Progenitor cell of endocrine pancreas (in vitro differentiated cells): ENCODE data around the gene IRGC. TPM values are rescaled to one million over a fixed set of nuclear protein-coding genes. Genes with fewer than 3 reads are reported as not detected.

ENCODE experiments used
- DNase-seq: peaks from one replicate; pipeline ENCODE4 v3.0.0; 2021; ENCODE audit warnings: low spot score; ENCODE audit not compliant: unreplicated experiment
- H3K27ac Mint-ChIP-seq: 2 replicates; pipeline ENCODE4 v1.8.0; 2021; ENCODE audit warnings: mild to moderate bottlenecking, moderate library complexity, mixed read lengths
- H3K27me3 Mint-ChIP-seq: 2 replicates; pipeline ENCODE4 v1.8.0; 2021; ENCODE audit warnings: mixed read lengths
- H3K36me3 Mint-ChIP-seq: 2 replicates; pipeline ENCODE4 v1.8.0; 2022; ENCODE audit warnings: mixed read lengths; ENCODE audit not compliant: insufficient read depth
- H3K4me1 Mint-ChIP-seq: 2 replicates; pipeline ENCODE4 v1.8.0; 2021; ENCODE audit warnings: low read depth, mixed read lengths
- H3K4me3 Mint-ChIP-seq: 2 replicates; pipeline ENCODE4 v1.8.0; 2021; ENCODE audit warnings: low read depth, mild to moderate bottlenecking, moderate library complexity, mixed read lengths
- H3K9me3 Mint-ChIP-seq: 2 replicates; pipeline ENCODE4 v1.8.0; 2021; ENCODE audit warnings: low read depth, mixed read lengths
- total RNA-seq: library from RNA; stranded (reverse); gene quantifications from 2 replicates; pipeline ENCODE4 v1.2.1, GENCODE V29; 2021
- TF ChIP-seq, protein P1 (sequence below): fragments of 200-600 bp; sonication (generic); IDR thresholded peaks from one replicate; pipeline ENCODE4 v1.5.0; 2021; ENCODE audit warnings: antibody characterized with exemption, mild to moderate bottlenecking; ENCODE audit not compliant: unreplicated experiment

IRGC gene
- total RNA-seq, 1 donor from 2014 or later: not detected

DNA sequence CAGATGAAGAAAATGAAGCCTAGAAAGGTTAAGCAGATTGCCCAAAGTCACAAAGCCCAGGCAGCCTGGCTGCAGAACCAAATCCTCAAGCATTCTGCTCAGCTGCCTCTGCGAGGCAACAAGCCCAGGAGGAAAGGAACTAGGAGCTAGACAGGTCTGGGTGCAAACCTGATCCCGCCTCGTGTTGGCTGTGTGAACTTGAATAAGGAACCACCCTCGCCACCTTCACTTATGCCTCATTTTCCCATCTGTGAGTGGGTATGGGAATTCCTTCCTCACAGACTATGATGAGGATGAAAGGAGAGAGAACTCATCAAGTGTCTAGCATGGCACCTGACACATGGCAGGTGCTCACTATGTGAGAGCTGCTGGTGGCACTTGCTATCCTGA lies 32.3 kb downstream of the IRGC start:
- Mint-ChIP-seq H3K27ac (no peak overlapping the region), H3K9me3 (no peaks in the 10 kb centered on the region), H3K4me3 (no peak overlapping the region), H3K36me3 (peaks cover 36% of the 10 kb centered on the region), H3K4me1 (peaks cover 4% of the 10 kb centered on the region), H3K27me3 (no peaks in the 10 kb centered on the region)
- TF ChIP-seq, protein P1, sequence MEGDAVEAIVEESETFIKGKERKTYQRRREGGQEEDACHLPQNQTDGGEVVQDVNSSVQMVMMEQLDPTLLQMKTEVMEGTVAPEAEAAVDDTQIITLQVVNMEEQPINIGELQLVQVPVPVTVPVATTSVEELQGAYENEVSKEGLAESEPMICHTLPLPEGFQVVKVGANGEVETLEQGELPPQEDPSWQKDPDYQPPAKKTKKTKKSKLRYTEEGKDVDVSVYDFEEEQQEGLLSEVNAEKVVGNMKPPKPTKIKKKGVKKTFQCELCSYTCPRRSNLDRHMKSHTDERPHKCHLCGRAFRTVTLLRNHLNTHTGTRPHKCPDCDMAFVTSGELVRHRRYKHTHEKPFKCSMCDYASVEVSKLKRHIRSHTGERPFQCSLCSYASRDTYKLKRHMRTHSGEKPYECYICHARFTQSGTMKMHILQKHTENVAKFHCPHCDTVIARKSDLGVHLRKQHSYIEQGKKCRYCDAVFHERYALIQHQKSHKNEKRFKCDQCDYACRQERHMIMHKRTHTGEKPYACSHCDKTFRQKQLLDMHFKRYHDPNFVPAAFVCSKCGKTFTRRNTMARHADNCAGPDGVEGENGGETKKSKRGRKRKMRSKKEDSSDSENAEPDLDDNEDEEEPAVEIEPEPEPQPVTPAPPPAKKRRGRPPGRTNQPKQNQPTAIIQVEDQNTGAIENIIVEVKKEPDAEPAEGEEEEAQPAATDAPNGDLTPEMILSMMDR: no peak
- no peak for DNase-seq

DNA sequence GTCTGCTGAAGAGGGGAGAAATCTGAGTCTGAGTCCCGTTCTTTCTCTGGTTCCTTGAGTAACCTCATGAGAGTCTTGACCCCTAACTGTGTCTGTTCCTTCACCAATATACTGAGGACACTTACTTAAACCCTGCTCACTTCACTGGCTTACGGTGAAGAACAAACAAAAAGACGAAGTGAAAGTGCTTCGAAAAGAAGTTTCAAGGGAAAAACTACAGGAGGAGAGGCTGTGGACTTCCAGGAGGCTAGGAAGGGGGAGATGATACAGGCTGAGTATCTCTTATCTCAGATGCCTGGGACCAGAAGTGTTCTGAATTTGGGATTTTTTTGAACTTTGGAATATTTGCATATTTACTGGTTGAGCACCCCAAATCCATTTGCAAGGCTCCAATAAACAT lies 32.8 kb downstream of the IRGC start:
- Mint-ChIP-seq H3K27me3 (no peaks in the 10 kb centered on the region), H3K27ac (no peak overlapping the region), H3K9me3 (no peaks in the 10 kb centered on the region), H3K36me3 (peaks cover 36% of the 10 kb centered on the region), H3K4me3 (no peak overlapping the region), H3K4me1 (peaks cover 5% of the 10 kb centered on the region)
- TF ChIP-seq, protein P1: no peak
- no peak for DNase-seq

GRCh38 chr19:43749152-43749551 lies 33.3 kb downstream of the IRGC start:
- H3K36me3 Mint-ChIP-seq: peaks cover 32% of the 10 kb centered on the region

DNA sequence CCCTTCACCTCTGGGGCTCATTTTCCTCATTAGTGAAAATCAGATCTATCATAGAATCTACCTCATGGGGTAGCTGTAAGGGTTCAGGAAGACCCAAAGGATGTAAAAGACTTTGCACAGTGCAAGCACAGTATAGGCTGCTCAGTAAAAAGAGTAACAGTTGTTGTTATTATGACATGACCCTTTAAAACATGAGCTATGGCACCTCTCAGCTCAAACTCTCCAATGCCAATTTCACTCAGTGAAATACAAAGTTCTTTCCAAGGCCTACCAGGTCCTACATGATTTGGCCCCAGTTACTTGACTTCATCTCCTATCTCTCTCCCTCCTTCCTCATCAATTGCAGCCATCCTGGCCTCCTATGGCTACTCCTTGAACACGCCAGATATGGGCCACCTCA lies 34.0 kb downstream of the IRGC start:
- no peak overlapping the region for H3K4me3 Mint-ChIP-seq
- H3K9me3 Mint-ChIP-seq: no peaks in the 10 kb centered on the region
- peaks cover 11% of the 10 kb centered on the region for H3K4me1 Mint-ChIP-seq
- no peak overlapping the region for H3K27ac Mint-ChIP-seq
- TF ChIP-seq, protein P1: no peak
- no peak for DNase-seq
- peaks cover 28% of the 10 kb centered on the region for H3K36me3 Mint-ChIP-seq
- no peaks in the 10 kb centered on the region for H3K27me3 Mint-ChIP-seq

More at GRCh38 chr19:43749152-43749551, 33.3 kb downstream of the IRGC start:
- no peak for DNase-seq
- TF ChIP-seq, protein P1: no peak
- Mint-ChIP-seq H3K4me3 (no peak overlapping the region), H3K27me3 (no peaks in the 10 kb centered on the region), H3K27ac (no peak overlapping the region), H3K9me3 (no peaks in the 10 kb centered on the region), H3K4me1 (peaks cover 8% of the 10 kb centered on the region)

GRCh38 chr19:43751466-43752220 lies 35.8 kb downstream of the IRGC start:
- Mint-ChIP-seq H3K27me3 (no peaks in the 10 kb centered on the region), H3K4me3 (no peak overlapping the region), H3K27ac (no peak overlapping the region), H3K36me3 (peaks cover 19% of the 10 kb centered on the region), H3K4me1 (peaks cover 14% of the 10 kb centered on the region), H3K9me3 (no peaks in the 10 kb centered on the region)
- TF ChIP-seq, protein P1: no peak
- DNase-seq: no peak
